ENCODE results near the gene PRSS23. TPM values are rescaled to one million over a fixed set of nuclear protein-coding genes. Genes with fewer than 3 reads are reported as not detected.

The PRSS23 gene
- total RNA-seq, 1 donor from 2014 or later: 11.1 TPM

DNA sequence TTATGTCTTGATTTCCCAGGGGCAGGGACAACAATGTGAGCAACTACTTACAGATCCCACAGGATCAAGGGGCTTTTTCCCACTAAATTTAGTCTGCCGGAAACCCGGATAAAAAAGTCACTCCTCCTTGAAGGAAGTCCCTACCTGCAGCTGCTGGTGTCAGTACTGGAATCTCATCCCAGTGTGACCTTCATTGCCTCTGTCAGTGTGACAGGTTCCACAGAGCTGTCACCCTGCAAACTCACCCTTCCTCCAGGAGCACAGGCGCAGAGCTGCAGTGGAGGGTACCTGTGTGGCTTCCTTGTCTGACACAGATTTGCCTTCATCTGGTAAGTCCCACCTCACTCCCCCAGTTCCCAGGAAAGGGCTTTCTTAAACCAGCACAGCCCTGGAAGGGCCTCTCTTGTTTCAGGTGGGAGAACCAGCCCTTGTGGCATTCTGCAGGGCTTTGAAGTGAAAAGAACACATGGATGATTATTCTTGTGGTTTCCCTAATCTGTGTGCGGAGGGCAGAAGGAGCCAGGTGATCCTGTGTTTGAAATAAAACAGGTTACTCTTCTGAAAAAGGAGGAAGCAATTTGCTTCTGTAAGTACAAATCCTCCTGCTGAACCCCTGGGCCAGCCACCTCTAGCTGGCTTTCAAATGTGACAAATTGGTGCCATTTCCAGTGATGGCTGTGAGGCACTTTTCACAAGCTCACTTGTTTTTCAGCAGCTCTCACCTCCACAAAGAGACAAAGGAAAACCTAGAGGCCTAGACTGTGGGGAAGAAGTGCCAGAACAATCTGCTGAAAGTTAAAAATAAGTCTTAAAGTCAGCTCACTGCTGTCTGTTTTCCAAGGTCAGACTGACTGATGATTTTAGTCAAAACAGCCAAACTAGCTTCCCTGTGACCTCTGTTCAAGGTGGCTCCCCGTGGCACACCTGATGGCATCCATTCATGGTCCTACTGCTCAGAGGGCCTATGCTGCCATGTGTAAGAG, 9.2 kb upstream of the PRSS23 start:
- no peak for DNase-seq

DNA sequence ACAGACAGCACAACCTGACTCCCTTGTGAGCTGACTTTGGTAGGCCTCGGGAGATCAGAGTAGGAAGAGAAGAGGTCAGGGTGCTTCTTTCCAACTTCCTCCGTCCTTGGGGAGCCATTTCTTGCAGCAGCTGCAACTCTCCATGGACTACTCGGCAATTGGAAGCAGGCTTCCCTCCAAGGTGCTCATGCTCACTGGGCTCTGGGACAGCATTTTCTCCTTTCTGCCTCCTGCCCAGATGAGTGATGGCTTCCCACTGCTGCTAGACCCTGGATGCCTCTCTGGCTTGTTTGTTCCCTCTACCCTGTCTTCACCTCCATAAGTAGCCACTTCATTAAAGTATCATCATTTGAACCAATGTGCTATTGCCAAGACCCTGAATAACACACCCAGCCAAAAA, 8.2 kb upstream of the PRSS23 start:
- DNase-seq: no peak

DNA sequence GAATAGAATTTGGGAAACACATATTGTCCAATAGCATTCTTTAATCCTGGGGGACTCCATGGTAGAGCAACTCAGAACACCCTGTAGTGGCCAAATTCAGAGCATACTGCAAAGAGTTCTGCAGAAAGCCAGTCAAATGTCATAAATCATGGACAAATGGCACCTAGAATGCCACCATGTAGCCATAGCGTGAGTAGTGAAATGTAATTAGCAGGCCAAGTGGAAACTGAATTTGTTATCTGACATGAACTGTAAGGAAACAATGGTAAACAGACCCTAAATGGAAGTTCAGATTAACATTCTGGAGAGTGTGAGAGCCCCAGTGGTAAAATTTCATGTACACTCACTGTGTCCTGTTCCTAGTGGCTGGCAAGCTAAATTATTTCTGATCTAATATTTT, 7.0 kb upstream of the PRSS23 start:
- DNase-seq: no peak

DNA sequence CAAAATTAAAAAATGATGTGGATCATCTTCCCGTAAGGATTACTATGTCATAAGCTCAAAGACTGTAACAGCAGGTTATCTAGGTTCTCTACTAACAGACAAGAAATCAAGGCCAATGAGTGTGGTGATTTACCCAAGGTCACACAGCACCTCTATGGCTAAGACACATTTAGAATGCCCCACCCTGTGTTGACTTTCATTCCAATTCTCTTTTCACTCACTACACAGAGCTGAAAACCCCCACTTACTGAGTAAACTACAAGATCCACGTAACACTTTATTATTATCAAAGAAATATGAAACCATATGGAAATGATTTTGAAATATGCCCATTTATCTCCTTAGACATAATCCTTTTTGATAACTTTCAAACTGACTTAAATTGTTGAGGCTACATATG, 4.8 kb upstream of the PRSS23 start:
- DNase-seq: no peak

DNA sequence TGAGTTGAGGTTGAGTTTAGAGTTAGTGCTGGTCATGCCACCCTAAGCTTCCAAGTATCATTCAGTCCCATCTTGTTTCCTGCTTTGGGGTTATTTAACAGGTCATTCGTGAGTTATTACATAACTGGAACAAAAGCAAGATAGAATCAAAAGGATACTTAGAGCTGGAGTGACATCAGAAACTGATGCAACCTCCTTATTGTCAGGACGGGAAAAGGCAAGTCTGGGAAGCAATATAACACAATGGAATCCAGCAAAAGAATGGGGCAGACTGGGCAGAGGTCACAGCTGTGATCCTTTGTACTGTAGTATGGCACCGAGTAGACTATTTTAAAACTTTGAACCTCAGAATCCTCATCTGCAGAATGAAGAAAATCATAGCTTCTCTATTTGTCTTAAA, 4.4 kb upstream of the PRSS23 start:
- DNase-seq: no peak

DNA sequence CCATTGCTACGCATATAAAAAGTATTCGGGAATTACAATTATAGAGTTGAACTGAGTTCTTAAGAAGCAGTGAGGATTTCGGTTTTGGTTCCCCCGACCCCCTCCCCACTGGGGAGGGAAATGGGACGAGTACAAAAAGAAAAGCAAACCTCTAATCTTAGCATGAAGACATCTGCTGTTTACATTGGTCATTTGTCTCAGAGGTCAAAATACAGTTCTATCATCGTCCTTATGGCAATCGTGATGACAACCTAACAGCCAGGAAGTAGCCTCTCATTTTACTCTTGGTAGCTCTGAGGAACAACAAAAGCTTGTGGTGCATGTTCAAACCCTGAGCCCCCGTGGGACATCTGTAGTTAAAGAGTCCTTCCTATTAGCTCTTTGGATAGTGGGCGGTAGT, 3.2 kb upstream of the PRSS23 start:
- no peak for DNase-seq

DNA sequence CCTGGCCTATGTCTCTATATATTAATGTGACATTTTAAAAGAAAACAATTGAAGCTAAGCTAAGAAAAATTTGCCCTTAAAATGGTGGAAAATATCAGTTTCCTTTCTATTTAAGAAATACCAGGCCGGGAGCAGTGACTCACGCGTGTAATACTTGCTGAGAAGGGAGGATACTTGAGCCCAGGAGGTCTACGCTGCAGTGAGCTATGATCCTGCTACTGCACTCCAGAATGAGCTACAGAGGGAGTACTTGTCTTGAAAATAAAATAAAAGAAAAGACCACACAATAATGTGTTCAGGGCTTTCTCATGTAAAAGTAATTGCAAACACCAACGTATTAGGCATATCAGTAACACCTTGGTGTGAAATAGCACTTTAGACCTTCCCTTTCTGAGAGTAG, 1.4 kb upstream of the PRSS23 start:
- DNase-seq: no peak

DNA sequence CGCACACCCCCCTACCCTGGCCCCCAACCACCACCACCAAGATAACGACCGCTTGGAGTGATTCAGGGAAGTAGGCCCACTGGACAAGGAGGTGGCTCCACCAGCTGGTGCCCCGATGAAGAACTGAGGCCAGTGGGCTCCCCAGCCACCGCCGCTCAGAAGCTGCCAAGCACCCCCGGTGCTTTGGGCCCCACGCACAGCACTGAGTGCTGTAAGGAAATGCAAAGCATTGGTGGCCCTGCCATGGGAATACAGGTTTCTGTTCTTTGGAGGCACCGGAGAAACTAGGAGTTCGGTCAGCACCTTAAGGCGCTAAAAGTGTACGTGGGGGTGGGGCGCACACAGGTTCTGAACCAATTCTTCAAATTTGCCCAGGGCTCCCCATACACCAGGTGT, 664 bp upstream of the PRSS23 start:
- DNase-seq: no peak

DNA sequence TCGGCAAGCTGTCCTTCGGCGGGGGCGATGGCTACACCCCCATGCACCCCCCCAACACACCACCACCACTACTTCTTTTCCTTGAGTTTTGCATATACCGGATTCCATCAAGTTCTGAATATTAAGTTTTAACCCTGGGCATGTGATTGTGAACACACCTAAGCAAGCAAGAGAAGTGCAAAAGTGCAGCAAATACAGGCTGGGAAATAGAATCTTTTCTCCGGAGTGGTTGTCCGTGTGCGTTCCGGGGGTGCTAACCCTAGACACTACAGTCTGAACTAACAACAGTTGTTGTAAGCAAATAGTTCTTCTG, 574 bp downstream of the PRSS23 start:
- DNase-seq: no peak

DNA sequence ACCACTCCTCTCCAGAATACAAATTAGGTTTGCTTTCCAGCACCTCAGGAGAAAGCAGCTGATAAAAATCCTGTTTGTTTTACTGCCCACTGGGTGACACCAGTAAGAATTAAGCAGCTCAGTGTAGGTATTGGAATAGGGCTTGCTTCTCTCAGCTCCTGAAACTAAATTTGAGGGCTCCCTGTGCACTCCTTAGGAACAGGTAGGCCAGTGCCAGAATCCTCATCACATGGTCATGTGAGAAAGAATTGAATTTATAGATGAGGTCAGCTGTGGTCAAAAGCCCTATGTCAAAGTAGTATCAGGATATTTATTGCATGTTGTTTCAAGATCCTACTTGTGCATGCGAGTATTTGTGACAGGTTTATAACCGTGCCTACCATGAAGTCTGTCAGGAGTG, 1.0 kb downstream of the PRSS23 start:
- DNase-seq: no peak

DNA sequence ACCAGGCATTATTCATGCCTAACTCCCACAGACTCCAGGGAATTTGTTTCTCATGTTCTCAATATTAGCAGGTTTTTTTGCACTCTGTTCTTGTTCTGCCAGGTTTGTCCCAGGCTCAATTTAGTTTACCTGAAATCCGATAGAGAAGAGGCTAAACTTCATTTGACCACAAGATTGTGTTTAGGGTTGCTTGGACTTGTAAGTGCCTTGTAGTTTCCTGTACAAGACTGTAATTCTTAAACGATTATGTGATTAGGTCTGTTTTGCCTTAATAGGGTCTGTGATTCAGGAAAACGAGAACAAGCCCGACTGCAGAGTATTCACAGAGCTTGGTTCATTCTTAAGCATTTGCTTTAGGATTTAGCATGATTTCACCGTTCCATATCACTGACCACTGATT, 1.8 kb downstream of the PRSS23 start:
- no peak for DNase-seq

DNA sequence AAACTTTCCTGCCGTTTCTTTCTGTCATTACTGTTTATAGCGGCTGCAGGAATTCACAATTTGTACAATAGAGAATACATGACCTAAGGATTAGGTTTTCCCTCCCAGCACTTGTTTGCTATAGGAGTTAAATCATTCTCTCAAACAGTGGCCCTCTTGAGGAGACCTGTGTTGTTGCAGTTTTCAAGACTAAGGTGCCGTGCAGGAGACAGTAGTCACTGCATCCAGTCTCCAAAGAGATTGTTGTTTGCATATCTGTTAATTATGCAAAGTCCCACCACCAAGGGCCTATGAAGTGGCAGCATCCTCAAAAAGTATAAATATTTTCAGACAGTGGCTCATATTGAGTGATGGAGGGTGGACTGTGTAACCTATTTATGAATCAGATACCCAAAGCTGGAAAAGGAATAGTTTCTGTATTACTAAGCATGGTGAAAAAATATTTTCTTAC, 2.3 kb downstream of the PRSS23 start:
- no peak for DNase-seq

DNA sequence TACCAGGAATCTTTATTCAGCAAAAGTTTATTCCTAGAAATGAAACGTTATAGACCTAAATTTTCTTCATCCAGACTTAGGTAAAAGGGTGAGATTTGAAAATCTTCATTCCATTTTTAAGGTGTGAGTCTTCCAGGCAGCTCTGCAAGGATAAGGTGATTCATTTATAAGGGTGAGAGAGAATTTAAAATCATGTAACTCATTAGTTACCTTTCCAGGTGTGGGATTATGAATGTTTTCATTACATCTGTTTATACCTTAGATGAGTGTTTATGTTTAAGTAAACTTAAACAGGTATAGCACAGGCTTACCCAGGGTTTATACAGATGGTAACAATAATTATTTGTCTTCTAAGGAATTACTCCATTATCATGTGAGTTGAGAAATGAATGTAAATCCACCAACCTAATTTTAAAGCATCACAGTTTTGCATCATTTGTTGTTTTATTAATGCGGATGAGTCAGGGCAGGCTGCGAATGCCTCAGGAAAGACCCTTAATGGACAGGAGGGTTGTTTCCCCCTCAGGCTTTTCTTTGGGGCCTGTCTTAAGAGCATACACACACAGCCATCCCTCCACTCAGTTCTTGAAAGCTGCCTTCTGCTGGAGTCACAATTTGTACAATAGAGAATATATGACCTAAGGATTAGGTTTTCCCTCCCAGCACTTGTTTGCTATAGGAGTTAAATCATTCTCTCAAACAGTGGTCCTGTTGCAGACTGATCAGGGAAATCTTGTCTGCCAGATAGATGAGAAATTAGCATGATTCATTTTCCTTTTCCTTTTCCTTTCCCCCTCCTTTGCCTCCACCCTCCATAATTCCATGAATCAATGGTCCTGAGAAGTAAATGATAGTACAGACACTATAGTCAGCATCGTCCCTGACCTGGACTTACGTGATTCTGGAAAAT, 3.0 kb downstream of the PRSS23 start:
- DNase-seq: no peak

DNA sequence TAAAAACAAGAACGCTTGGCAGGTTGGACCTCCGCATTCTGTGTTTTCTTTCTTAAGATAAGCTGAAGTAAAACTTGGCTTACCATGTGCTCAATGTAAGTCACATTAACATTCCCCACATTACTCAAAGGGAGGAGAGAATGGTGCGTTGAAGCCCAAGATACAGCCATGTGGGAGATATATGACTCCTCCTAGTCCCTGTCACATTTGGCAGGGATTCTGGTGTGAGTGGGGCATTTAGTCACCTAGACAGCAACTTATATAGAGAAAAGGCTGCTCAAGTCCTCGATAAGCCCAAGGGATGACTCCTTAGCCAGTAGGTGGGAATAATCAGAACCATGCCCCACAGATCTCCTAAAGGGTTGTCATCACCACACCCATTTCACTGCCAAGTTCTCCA, 4.6 kb downstream of the PRSS23 start:
- DNase-seq: no peak

DNA sequence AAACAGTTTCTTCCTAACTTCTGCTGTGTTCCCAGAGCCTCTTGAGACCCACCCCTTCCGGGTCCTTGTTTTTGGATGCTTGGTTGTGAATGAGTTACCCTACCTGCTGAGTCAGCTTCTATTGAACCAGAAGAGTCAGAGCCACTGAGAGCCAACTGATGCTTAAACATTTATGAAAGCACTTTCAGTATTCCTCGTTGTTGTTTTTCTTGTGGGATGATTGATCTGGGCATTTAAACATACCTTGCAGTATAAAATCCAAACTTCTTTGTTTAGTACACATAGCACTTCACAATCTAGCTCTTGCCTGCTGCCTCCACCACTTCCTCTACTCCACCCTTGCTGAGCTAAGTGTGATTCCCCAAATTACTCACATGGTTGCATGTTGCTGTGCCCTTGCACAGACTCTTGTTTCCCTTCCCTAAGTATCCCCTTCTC, 5.5 kb downstream of the PRSS23 start:
- DNase-seq: no peak

DNA sequence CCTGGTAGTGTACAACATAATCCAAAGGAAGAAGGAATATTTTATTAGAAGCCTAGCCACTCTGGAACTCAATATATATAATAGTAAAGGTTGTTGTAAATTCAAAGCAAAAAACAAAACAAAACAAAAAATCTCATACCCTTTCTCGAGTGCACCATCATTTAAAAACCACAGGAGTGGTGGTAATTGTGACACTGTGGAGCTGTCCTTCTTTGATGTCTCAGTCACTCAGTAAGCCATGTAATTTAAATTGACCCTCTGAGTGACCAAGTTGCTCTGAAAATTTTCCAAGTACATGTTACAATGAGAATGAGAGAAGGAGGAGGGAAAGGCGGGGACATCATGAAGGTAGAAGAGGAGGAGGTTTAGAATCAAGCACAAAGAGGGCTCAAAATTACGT, 6.6 kb downstream of the PRSS23 start:
- DNase-seq: no peak

DNA sequence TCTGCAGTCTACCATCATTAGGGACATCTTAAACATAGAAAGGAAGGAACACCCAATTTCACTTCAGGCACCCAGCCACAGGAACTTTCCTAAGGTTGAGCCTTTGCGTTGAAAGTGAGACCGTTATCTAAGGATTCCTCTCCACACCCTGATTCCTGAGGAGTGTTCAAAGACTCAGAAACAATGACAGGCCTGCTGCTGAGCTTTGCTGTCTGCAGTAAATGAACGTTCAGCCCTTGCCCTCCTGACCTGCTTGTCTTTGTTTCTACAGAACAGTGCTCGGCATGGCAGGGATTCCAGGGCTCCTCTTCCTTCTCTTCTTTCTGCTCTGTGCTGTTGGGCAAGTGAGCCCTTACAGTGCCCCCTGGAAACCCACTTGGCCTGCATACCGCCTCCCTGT, 7.0 kb downstream of the PRSS23 start:
- no peak for DNase-seq

DNA sequence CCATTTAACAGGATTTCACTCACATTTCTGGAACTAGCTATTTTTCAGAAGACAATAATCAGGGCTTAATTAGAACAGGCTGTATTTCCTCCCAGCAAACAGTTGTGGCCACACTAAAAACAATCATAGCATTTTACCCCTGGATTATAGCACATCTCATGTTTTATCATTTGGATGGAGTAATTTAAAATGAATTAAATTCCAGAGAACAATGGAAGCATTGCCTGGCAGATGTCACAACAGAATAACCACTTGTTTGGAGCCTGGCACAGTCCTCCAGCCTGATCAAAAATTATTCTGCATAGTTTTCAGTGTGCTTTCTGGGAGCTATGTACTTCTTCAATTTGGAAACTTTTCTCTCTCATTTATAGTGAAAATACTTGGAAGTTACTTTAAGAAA, 9.2 kb downstream of the PRSS23 start:
- no peak for DNase-seq

DNA sequence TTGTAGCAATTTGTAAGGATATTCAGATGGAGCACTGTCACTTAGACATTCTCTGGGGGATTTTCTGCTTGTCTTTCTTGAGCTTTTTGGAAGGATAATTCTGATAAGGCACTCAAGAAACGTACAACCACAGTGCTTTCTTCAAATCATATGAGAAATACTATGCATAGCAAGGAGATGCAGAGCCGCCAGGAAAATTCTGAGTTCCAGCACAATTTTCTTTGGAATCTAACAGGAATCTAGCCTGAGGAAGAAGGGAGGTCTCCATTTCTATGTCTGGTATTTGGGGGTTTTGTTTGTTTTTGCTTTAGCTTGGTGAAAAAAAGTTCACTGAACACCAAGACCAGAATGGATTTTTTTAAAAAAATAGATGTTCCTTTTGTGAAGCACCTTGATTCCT, 9.9 kb downstream of the PRSS23 start:
- no peak for DNase-seq

DNA sequence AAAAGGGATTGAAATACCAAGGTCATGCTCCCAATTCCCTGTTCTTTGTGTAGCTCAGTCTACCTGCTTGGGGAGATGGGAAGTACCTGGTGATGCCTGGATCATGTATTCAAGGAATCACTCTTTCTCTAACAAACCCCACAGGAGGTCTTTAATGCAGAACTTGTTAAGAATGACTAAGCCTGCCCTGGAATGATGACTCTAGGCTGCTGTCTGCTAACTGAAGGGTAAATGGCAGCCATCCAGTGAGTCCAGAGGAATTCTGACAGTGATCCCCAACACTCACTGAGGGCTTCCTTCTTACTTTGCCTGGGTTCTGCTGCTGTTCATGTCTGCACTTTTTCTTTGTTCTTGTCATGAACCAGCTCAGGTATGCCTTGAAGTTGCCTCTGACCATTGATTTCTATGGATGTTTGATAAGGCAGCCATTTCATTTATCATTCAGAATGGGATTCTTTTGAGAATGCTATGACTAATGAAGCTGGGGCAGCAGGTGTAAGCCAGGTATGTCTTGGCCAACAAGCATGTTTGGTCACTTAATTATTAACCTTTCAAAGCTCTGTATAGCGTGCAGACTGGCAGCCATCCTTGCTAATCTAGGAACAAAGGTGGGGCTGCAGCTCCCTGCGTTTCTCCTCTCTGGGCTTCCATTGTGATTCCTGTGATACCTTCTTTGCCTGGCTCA, 11.4 kb downstream of the PRSS23 start:
- no peak for DNase-seq

DNA sequence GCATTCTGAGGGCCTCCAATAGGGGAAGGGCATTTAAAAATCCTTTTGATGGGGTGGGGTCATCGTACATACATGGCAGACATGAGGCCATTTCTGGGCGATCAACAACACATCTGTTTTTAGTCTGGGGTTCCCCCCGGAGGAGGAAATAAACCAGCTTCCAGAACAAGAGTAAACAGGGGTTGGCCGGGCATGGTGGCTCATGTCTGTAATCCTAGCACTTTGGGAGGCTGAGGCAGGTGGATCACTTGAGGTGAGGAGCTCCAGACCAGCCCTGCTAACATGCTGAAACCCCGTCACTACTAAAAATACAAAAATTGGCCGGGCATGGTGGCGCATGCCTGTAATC, 12.0 kb downstream of the PRSS23 start:
- DNase-seq: no peak

DNA sequence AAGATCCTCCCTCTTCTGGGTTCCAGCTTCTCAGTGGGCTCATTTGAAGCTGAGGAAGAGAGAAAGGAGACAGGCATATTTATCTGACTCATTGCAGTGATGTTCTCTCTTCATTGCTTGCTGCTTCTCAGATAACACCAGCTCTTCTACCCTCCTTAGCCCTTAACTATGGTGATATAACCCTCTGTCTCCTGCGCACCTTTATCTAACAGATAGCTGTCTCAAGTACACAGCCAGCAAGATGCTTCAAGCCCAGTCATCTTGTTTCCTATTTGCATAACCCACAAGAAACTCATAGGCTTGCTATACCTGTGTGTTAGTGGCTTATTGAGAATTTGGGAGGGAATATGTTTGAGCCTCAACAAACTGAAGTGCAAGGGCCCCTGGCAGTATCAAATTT, 12.6 kb downstream of the PRSS23 start:
- no peak for DNase-seq

DNA sequence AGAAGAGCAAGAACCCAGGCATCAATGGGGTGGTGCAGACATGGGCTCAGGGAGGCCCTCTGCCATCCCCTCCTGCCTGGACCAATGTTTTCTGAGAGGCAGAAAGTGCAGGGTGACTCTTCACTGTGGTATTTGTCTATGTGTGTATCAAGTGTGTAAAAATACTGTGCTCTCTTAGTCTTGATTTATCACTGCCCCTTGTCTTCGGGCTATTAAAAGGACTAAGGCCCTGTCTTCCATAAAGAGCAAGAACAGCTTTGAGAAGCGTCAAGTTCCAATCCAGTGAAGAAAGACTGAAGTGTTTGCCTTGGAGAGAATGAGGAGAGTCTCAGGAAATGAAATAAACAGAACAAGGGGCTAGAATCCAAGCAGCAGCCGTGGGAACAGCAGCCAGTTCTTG, 14.4 kb downstream of the PRSS23 start:
- no peak for DNase-seq

All from occipital lobe (tissue), 2 donors.